GM18505 (cell line): ENCODE data around the gene KRTAP2-2.

Experiments used
- ATAC-seq: cut with Tn5 transposase; IDR thresholded peaks from one replicate; pipeline ENCODE4 v1.9.1; 2021; ENCODE audit not compliant: unreplicated experiment
- POLR2A ChIP-seq: IDR thresholded peaks from 4 replicates; pipeline ENCODE4 v1.6.1; 2011; ENCODE audit warnings: borderline replicate concordance; ENCODE audit not compliant: insufficient read depth, insufficient read length; ENCODE audit errors: extremely low read depth

The KRTAP2-2 gene

GRCh38 chr17:41018541-41018940 lies 36.5 kb downstream of the KRTAP2-2 start:
- TF ChIP-seq POLR2A: no peak
- no peak for ATAC-seq

- TF ChIP-seq POLR2A: no peak
- ATAC-seq: no peak
These were observed 38.3 kb downstream of the KRTAP2-2 start for GRCh38 chr17:41016578-41017215.

GRCh38 chr17:41015454-41015853 lies 39.6 kb downstream of the KRTAP2-2 start:
- TF ChIP-seq POLR2A: no peak
- no peak for ATAC-seq

GRCh38 chr17:41013606-41014005 lies 41.4 kb downstream of the KRTAP2-2 start:
- no peak for TF ChIP-seq POLR2A
- ATAC-seq: no peak

GRCh38 chr17:41013181-41013580 lies 41.8 kb downstream of the KRTAP2-2 start:
- TF ChIP-seq POLR2A: no peak

GRCh38 chr17:41012326-41013120 lies 42.5 kb downstream of the KRTAP2-2 start:
- no peak for TF ChIP-seq POLR2A

More at GRCh38 chr17:41013181-41013580, 41.8 kb downstream of the KRTAP2-2 start:
- no peak for ATAC-seq

GRCh38 chr17:41010441-41010840 lies 44.6 kb downstream of the KRTAP2-2 start:
- ATAC-seq: no peak
- no peak for TF ChIP-seq POLR2A

More at GRCh38 chr17:41012326-41013120, 42.5 kb downstream of the KRTAP2-2 start:
- no peak for ATAC-seq

GRCh38 chr17:41009936-41010335 lies 45.1 kb downstream of the KRTAP2-2 start:
- ATAC-seq: no peak

GRCh38 chr17:41009301-41009760 lies 45.7 kb downstream of the KRTAP2-2 start:
- no peak for ATAC-seq
- TF ChIP-seq POLR2A: no peak

More at GRCh38 chr17:41009936-41010335, 45.1 kb downstream of the KRTAP2-2 start:
- no peak for TF ChIP-seq POLR2A

GRCh38 chr17:41008811-41009210 lies 46.2 kb downstream of the KRTAP2-2 start, which contains the start of gene KRTAP3-1:
Gene KRTAP3-1 (minus strand): TSS chr17:41009128. CDS start chr17:41009074, 54 bp downstream.
- TF ChIP-seq POLR2A: no peak
- ATAC-seq: no peak
